Measurements from ENCODE around the gene ELK3.

ELK3 gene

DNA sequence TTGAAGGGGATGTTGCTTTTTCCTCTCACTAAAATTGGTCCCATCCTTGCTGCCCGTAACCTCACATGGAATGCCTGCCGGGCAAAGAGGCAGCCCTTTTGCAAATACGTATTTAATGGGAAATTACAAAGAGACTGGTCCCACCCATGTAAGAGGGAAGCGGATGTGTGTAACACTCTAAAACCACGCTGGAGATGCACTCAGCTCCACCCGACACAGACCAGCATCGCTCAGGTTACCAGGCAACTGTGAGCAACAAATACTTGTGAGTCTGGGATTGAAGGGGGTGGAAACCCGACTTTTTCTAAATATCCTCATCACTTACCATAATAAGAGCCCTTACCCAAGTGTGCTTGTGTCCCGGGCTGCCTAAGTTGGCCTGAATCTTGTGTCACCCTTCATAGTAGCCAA is 47.7 kb downstream of the ELK3 start:
- TF ChIP-seq, protein P1, sequence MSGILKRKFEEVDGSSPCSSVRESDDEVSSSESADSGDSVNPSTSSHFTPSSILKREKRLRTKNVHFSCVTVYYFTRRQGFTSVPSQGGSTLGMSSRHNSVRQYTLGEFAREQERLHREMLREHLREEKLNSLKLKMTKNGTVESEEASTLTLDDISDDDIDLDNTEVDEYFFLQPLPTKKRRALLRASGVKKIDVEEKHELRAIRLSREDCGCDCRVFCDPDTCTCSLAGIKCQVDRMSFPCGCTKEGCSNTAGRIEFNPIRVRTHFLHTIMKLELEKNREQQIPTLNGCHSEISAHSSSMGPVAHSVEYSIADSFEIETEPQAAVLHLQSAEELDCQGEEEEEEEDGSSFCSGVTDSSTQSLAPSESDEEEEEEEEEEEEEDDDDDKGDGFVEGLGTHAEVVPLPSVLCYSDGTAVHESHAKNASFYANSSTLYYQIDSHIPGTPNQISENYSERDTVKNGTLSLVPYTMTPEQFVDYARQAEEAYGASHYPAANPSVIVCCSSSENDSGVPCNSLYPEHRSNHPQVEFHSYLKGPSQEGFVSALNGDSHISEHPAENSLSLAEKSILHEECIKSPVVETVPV (CRISPR knock-in tag; IDR thresholded peaks at IDR 0.05): no peak
- TF ChIP-seq TCF4 (CRISPR knock-in tag; IDR thresholded peaks at IDR 0.05; ENCODE audit: borderline replicate concordance) (no peak), CSDC2 (CRISPR knock-in tag; IDR thresholded peaks at IDR 0.05) (no peak), ZFP30 (CRISPR knock-in tag; IDR thresholded peaks at IDR 0.05) (no peak), ZNF565 (CRISPR knock-in tag; conservative IDR thresholded peaks at IDR 0.05; ENCODE audit: low read depth) (no peak), GLIS3 (CRISPR knock-in tag; IDR thresholded peaks at IDR 0.05) (no peak), ZNF8 (CRISPR knock-in tag; IDR thresholded peaks at IDR 0.05) (no peak), RARB (CRISPR knock-in tag; IDR thresholded peaks at IDR 0.05) (no peak), CREB5 (CRISPR knock-in tag; IDR thresholded peaks at IDR 0.05; ENCODE audit: low read depth) (no peak), ISL1 (CRISPR knock-in tag; IDR thresholded peaks at IDR 0.05) (no peak), ARNTL (CRISPR knock-in tag; IDR thresholded peaks at IDR 0.05; ENCODE audit: borderline replicate concordance, low read depth) (no peak), TOX (CRISPR knock-in tag; IDR thresholded peaks at IDR 0.05; ENCODE audit: borderline replicate concordance) (no peak), ZC3H10 (CRISPR knock-in tag; IDR thresholded peaks at IDR 0.05) (no peak), ZFP3 (CRISPR knock-in tag; IDR thresholded peaks at IDR 0.05) (no peak)
- TF ChIP-seq, protein P2, sequence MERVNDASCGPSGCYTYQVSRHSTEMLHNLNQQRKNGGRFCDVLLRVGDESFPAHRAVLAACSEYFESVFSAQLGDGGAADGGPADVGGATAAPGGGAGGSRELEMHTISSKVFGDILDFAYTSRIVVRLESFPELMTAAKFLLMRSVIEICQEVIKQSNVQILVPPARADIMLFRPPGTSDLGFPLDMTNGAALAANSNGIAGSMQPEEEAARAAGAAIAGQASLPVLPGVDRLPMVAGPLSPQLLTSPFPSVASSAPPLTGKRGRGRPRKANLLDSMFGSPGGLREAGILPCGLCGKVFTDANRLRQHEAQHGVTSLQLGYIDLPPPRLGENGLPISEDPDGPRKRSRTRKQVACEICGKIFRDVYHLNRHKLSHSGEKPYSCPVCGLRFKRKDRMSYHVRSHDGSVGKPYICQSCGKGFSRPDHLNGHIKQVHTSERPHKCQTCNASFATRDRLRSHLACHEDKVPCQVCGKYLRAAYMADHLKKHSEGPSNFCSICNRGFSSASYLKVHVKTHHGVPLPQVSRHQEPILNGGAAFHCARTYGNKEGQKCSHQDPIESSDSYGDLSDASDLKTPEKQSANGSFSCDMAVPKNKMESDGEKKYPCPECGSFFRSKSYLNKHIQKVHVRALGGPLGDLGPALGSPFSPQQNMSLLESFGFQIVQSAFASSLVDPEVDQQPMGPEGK (CRISPR knock-in tag; IDR thresholded peaks at IDR 0.05; ENCODE audit: borderline replicate concordance): no peak
- no peak for ATAC-seq

DNA sequence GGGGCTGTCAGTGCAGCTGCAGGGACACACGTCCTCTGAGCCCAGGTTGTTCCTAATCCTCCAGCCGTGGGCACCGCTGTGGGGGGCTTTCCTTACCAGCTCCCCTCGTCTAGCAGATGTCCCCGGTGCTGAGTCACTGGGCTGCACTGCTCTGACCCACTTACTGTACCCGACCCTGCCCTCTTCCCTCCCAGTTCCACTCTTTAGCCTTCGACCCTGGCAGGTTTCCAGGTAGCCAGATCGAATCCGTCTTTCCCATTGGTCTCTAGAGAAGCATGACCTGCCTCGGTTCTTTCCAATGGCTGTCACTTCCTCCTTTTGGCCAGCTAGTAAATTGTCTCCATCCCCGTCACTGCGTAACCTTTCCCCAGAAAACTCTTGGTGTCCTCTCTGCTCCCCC is 48.4 kb downstream of the ELK3 start:
- ATAC-seq: no peak
- no peak for TF ChIP-seq CREB5 (CRISPR knock-in tag; IDR thresholded peaks at IDR 0.05; ENCODE audit: low read depth)
- TF ChIP-seq TSHZ2 (CRISPR knock-in tag; IDR thresholded peaks at IDR 0.05): no peak
- TF ChIP-seq ZNF70 (CRISPR knock-in tag; IDR thresholded peaks at IDR 0.05): no peak
- TF ChIP-seq GLIS3 (CRISPR knock-in tag; IDR thresholded peaks at IDR 0.05): no peak
- TF ChIP-seq, protein P3, sequence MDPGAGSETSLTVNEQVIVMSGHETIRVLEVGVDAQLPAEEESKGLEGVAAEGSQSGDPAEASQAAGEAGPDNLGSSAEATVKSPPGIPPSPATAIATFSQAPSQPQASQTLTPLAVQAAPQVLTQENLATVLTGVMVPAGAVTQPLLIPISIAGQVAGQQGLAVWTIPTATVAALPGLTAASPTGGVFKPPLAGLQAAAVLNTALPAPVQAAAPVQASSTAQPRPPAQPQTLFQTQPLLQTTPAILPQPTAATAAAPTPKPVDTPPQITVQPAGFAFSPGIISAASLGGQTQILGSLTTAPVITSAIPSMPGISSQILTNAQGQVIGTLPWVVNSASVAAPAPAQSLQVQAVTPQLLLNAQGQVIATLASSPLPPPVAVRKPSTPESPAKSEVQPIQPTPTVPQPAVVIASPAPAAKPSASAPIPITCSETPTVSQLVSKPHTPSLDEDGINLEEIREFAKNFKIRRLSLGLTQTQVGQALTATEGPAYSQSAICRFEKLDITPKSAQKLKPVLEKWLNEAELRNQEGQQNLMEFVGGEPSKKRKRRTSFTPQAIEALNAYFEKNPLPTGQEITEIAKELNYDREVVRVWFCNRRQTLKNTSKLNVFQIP (CRISPR knock-in tag; IDR thresholded peaks at IDR 0.05; ENCODE audit: borderline replicate concordance, low read depth): no peak
- no peak for TF ChIP-seq ESRRG (CRISPR knock-in tag; IDR thresholded peaks at IDR 0.05)
- no peak for TF ChIP-seq PPARA (CRISPR knock-in tag; IDR thresholded peaks at IDR 0.05; ENCODE audit: borderline replicate concordance)
- TF ChIP-seq, protein P2 (CRISPR knock-in tag; IDR thresholded peaks at IDR 0.05; ENCODE audit: borderline replicate concordance): no peak
